ENCODE data around the gene SULT1B1.

The SULT1B1 gene

DNA sequence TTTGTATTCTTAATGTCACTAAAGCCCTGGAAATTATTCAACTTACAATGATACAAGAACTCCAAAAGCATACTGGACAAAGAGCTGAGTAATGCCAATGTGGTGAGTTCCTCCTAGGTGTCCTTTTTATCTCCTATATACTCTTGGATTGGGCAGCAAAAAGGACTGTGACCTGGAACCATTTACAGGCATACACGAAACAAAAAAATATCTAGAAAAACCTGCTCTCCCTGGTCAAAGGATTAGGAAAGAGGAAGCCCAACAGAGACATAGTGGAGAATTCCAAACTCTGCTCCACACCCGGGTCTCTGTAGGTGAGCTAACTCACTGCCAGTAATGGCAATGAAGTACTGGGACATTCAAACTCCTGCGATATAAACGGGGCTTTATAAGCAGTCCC, 25.3 kb downstream of the SULT1B1 start:
- DNase-seq (ENCODE audit: low spot score) = no peak
- TF ChIP-seq, protein P1, sequence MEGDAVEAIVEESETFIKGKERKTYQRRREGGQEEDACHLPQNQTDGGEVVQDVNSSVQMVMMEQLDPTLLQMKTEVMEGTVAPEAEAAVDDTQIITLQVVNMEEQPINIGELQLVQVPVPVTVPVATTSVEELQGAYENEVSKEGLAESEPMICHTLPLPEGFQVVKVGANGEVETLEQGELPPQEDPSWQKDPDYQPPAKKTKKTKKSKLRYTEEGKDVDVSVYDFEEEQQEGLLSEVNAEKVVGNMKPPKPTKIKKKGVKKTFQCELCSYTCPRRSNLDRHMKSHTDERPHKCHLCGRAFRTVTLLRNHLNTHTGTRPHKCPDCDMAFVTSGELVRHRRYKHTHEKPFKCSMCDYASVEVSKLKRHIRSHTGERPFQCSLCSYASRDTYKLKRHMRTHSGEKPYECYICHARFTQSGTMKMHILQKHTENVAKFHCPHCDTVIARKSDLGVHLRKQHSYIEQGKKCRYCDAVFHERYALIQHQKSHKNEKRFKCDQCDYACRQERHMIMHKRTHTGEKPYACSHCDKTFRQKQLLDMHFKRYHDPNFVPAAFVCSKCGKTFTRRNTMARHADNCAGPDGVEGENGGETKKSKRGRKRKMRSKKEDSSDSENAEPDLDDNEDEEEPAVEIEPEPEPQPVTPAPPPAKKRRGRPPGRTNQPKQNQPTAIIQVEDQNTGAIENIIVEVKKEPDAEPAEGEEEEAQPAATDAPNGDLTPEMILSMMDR (IDR thresholded peaks at IDR 0.05; ENCODE audit: extremely low read depth, missing control alignments) = no peak

DNA sequence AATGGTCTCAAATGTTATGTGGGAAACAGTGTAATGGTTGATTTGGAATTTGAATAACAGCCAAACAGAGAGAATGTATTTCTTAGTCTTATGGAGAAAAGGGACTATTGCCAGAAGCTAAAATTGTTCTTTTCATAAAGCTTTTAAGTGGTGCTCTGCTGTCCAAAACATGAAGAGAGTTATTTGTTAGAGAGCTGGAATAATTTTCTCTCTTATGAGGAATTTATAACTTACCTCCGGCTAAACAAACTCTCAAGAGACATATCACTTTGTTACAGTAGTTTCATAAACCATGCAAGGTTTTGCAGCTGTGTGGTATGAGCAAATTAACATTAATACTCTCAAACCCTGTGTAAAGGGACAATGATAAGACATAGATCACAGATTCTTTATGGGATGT, 28.6 kb downstream of the SULT1B1 start:
- no peak for DNase-seq (ENCODE audit: low spot score)
- TF ChIP-seq, protein P1 (IDR thresholded peaks at IDR 0.05; ENCODE audit: extremely low read depth, missing control alignments) = no peak

DNA sequence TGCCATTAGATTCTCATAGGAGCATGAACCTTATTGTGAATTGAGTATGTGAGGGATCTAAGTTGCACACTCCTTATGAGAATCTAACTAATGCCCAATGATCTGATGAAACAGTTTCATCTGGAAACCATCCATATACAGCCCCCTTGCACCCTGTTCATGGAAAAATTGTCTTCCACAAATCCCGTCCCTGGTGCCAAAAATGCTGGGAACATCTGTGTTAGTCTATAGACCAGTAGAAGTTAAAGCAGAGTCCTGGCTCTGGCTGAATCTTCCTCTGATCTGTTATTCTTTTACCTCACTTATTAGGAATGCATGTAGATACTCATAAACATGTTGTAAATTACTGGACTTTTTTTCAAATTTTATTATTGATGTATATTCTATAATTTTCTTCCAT, 29.2 kb downstream of the SULT1B1 start:
- TF ChIP-seq, protein P1 (IDR thresholded peaks at IDR 0.05; ENCODE audit: extremely low read depth, missing control alignments) = no peak
- no peak for DNase-seq (ENCODE audit: low spot score)

DNA sequence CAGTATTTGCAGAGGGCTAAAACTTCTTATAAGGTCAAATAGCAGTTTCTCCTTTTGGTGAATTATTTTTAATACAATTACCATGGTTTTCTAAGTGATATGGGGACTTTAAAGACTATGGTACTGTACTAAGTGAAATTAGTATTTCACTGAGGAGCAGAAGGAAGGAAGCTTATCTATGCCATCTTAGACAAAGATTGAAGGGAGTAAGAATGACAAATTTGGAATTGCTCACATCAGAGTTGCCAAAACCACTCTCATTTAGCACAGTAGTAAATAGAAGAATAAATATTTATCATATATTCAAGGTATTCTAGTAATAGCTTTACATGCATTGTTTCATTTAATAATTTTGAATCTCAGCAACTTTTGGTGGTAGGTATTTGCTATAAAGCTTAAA, 30.4 kb downstream of the SULT1B1 start:
- no peak for DNase-seq (ENCODE audit: low spot score)
- TF ChIP-seq, protein P1 (IDR thresholded peaks at IDR 0.05; ENCODE audit: extremely low read depth, missing control alignments) = no peak

DNA sequence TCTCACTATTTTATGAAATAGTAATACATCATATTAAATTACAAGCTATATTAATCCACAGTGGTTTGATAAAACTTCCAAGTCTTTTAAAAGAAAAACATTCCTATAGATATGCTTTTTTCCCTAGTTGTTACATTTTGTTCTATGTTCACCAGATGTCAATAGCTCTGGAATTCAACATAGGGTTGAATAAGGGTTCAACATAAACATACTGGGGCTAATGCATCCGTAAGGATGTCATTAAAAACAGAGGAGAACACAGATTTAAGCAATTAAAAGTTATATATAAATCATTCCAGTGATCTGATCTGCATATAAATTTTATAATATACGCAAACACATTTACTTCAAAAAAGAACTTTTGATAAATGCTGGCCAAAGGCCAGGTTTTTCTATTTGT, 32.5 kb downstream of the SULT1B1 start:
- TF ChIP-seq, protein P1 (IDR thresholded peaks at IDR 0.05; ENCODE audit: extremely low read depth, missing control alignments) = no peak
- DNase-seq (ENCODE audit: low spot score) = no peak

DNA sequence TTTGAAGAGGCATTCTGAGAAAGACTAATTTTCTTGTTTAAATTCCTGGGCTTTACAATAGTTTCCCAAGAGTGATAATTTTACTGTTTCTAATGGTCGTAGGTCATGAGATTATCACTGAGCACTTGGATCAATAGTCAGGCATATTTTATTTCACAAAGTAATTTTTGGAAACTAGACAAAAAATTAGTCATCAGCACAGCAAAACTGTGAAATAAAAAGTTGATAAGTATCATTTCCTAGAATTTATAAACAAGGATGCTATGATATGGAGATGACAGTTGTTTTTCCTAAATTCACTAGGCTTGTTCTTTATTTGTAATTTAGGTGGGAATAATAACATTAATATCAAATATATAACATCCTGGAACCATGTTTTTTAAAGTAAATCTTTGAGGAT, 33.0 kb downstream of the SULT1B1 start:
- TF ChIP-seq, protein P1 (IDR thresholded peaks at IDR 0.05; ENCODE audit: extremely low read depth, missing control alignments) = no peak
- no peak for DNase-seq (ENCODE audit: low spot score)

DNA sequence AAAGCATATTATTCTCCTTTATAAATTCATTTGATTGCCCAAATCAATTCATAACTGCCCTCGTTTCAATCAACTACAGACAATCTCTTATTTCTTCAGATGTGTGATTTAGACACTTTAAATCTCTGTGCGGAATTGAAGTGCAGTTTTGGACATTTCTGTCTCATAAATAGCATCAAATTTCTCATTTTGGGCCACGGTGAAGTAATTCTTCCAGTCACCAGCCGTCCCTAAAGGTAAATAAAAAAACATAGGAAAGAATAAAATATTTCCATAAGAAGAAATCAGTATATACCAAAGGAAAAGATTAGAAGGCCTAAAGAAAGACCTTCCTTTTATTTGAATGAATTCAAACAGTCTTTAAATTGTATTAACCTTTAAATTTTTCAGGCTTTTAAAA, 33.4 kb downstream of the SULT1B1 start:
- no peak for DNase-seq (ENCODE audit: low spot score)
- TF ChIP-seq, protein P1 (IDR thresholded peaks at IDR 0.05; ENCODE audit: extremely low read depth, missing control alignments) = no peak
